Mesothelial cell of epicardium (in vitro differentiated cells): Measurements from ENCODE around the gene PGLYRP3. TPM values are rescaled to one million over a fixed set of nuclear protein-coding genes. Genes with fewer than 3 reads are reported as not detected.

ENCODE experiments used
- DNase-seq, 2 experiments: peaks; one replicate each; pipeline ENCODE4 v3.0.0; 2021; ENCODE audit warnings: low spot score in 2 of 2; ENCODE audit not compliant: unreplicated experiment in 2 of 2
- H3K27ac Mint-ChIP-seq: 2 replicates; pipeline ENCODE4 v1.8.0; 2021; ENCODE audit warnings: mixed read lengths
- H3K27me3 Mint-ChIP-seq: 2 replicates; pipeline ENCODE4 v1.8.0; 2021; ENCODE audit warnings: low read depth, mixed read lengths
- H3K36me3 Mint-ChIP-seq: 2 replicates; pipeline ENCODE4 v1.8.0; 2021; ENCODE audit warnings: mixed read lengths
- H3K4me1 Mint-ChIP-seq: 2 replicates; pipeline ENCODE4 v1.8.0; 2021; ENCODE audit warnings: mixed read lengths
- H3K4me3 Mint-ChIP-seq: 2 replicates; pipeline ENCODE4 v1.8.0; 2021; ENCODE audit warnings: mild to moderate bottlenecking, moderate library complexity, mixed read lengths
- H3K9me3 Mint-ChIP-seq: 2 replicates; pipeline ENCODE4 v1.8.0; 2021; ENCODE audit warnings: mixed read lengths
- total RNA-seq: library from RNA; stranded (reverse); gene quantifications from 3 replicates; pipeline ENCODE4 v1.2.1, GENCODE V29; 2021
- TF ChIP-seq, protein P1 (sequence below): fragments of 200-600 bp; sonication (generic); IDR thresholded peaks from one replicate; pipeline ENCODE4 v1.5.0; 2021; ENCODE audit warnings: antibody characterized with exemption; ENCODE audit not compliant: unreplicated experiment

Gene PGLYRP3
- total RNA-seq, 1 donor from 2014 or later, result not detected

- no peak for DNase-seq
- no peak overlapping the region for H3K27ac Mint-ChIP-seq
- H3K27me3 Mint-ChIP-seq, result peaks cover 10% of the 10 kb centered on the region
- H3K9me3 Mint-ChIP-seq, result no peaks in the 10 kb centered on the region
- TF ChIP-seq, protein P1, sequence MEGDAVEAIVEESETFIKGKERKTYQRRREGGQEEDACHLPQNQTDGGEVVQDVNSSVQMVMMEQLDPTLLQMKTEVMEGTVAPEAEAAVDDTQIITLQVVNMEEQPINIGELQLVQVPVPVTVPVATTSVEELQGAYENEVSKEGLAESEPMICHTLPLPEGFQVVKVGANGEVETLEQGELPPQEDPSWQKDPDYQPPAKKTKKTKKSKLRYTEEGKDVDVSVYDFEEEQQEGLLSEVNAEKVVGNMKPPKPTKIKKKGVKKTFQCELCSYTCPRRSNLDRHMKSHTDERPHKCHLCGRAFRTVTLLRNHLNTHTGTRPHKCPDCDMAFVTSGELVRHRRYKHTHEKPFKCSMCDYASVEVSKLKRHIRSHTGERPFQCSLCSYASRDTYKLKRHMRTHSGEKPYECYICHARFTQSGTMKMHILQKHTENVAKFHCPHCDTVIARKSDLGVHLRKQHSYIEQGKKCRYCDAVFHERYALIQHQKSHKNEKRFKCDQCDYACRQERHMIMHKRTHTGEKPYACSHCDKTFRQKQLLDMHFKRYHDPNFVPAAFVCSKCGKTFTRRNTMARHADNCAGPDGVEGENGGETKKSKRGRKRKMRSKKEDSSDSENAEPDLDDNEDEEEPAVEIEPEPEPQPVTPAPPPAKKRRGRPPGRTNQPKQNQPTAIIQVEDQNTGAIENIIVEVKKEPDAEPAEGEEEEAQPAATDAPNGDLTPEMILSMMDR, result no peak
- no peaks in the 10 kb centered on the region for H3K36me3 Mint-ChIP-seq
- no peak overlapping the region for H3K4me3 Mint-ChIP-seq
- no peaks in the 10 kb centered on the region for H3K4me1 Mint-ChIP-seq
These were observed 42.8 kb upstream of the PGLYRP3 start for GRCh38 chr1:153355445-153356071.

- DNase-seq, result no peak
- Mint-ChIP-seq H3K27me3 (peaks cover 17% of the 10 kb centered on the region), H3K4me3 (no peak overlapping the region), H3K4me1 (no peaks in the 10 kb centered on the region), H3K36me3 (no peaks in the 10 kb centered on the region), H3K9me3 (no peaks in the 10 kb centered on the region), H3K27ac (no peak overlapping the region)
- TF ChIP-seq, protein P1, result no peak
These were observed 41.9 kb upstream of the PGLYRP3 start for GRCh38 chr1:153354515-153355193.

DNA sequence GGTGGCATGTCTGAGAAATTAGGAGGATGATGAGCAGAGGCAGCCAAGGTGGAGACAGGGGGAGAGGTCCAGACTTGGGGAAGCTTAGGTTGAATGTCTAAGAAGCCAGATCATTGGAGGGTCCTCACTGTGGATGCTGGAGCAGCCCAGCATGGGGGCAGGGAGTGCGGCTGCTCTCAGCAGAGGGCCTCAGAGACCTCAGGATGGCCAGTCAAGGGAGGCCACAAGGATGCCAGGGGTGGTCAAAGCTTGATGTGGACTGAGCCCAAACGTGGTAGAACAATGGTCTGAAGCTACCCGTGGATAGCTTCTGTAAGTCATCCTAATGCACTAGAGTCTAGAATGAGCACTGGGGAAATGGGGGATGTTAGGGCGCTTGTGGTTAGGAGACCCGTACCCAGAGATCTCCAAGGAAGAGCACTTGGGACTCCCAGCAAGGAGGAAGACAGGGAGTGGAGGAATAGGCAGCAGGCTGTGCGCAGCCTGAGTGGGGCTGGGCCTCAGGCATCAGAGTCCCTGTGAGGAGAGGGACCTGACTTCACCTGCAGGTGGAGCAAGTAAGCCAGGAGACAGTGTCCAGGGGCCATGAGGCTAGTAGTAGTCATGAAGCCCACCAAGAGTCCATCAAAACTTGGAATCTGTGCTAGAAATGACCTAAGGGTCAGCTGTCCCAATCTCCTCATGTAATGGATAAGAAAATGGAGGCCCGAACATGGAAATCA is 40.6 kb upstream of the PGLYRP3 start:
- TF ChIP-seq, protein P1, result peak; percentile 23
- no peak for DNase-seq
- Mint-ChIP-seq H3K36me3 (no peaks in the 10 kb centered on the region), H3K27ac (no peak overlapping the region), H3K4me3 (no peak overlapping the region), H3K9me3 (no peaks in the 10 kb centered on the region), H3K4me1 (no peaks in the 10 kb centered on the region), H3K27me3 (peaks cover 30% of the 10 kb centered on the region)

DNA sequence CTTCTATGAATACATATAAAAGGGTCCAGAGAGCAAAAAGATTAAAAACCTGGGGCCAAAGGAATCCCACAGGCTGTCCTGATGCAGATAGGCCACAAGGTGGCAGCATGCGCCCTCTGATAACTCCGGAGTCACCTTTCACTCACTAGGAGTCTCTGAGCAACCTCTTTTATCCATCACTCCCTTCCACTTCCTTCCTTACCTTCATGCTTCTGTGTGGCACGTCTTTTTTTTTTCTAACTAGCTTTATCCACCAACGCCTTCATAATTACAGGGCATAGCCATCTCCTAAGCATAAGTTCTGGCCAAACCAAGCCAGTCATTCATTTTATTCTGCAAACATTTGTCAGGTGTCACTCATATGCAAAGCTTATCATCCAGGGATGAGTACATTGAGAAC is 39.8 kb upstream of the PGLYRP3 start:
- Mint-ChIP-seq H3K27me3 (peaks cover 37% of the 10 kb centered on the region), H3K27ac (no peak overlapping the region), H3K4me3 (no peak overlapping the region), H3K9me3 (no peaks in the 10 kb centered on the region), H3K36me3 (no peaks in the 10 kb centered on the region), H3K4me1 (no peaks in the 10 kb centered on the region)
- TF ChIP-seq, protein P1, result peak; percentile 83
- peak in 1 of 2 experiments; percentile 77 for DNase-seq

GRCh38 chr1:153350321-153350957 is 37.7 kb upstream of the PGLYRP3 start:
- no peaks in the 10 kb centered on the region for H3K36me3 Mint-ChIP-seq
- peaks cover under 1% of the 10 kb centered on the region for H3K4me1 Mint-ChIP-seq
- TF ChIP-seq, protein P1, result no peak
- peaks cover 57% of the 10 kb centered on the region for H3K27me3 Mint-ChIP-seq
- no peak overlapping the region for H3K27ac Mint-ChIP-seq
- no peak overlapping the region for H3K4me3 Mint-ChIP-seq
- DNase-seq, result no peak
- no peaks in the 10 kb centered on the region for H3K9me3 Mint-ChIP-seq
